T-helper 2 cell treated with Interferon-gamma antibody and Interleukin-4, amounts not matched to agents 5 μg/mL and 100 μg/mL, for 36 hours (primary cell): ENCODE data around the gene NOTCH1.

Experiments used
- DNase-seq: peaks from one replicate; pipeline ENCODE4 v3.0.0; 2021; ENCODE audit warnings: low spot score
- H3K27ac Mint-ChIP-seq: one replicate; pipeline ENCODE4 v1.8.0; 2021; ENCODE audit warnings: mild to moderate bottlenecking, mixed read lengths
- H3K27me3 Mint-ChIP-seq: one replicate; pipeline ENCODE4 v1.8.0; 2021; ENCODE audit warnings: low read depth, mixed read lengths
- H3K36me3 Mint-ChIP-seq: one replicate; pipeline ENCODE4 v1.8.0; 2021; ENCODE audit warnings: low read depth, mixed read lengths
- H3K4me1 Mint-ChIP-seq: one replicate; pipeline ENCODE4 v1.8.0; 2021; ENCODE audit warnings: low read depth, mixed read lengths
- H3K4me3 Mint-ChIP-seq: one replicate; pipeline ENCODE4 v1.8.0; 2022; ENCODE audit warnings: mild to moderate bottlenecking, moderate library complexity, mixed read lengths
- H3K9me3 Mint-ChIP-seq: one replicate; pipeline ENCODE4 v1.8.0; 2021; ENCODE audit warnings: mixed read lengths

Gene NOTCH1

DNA sequence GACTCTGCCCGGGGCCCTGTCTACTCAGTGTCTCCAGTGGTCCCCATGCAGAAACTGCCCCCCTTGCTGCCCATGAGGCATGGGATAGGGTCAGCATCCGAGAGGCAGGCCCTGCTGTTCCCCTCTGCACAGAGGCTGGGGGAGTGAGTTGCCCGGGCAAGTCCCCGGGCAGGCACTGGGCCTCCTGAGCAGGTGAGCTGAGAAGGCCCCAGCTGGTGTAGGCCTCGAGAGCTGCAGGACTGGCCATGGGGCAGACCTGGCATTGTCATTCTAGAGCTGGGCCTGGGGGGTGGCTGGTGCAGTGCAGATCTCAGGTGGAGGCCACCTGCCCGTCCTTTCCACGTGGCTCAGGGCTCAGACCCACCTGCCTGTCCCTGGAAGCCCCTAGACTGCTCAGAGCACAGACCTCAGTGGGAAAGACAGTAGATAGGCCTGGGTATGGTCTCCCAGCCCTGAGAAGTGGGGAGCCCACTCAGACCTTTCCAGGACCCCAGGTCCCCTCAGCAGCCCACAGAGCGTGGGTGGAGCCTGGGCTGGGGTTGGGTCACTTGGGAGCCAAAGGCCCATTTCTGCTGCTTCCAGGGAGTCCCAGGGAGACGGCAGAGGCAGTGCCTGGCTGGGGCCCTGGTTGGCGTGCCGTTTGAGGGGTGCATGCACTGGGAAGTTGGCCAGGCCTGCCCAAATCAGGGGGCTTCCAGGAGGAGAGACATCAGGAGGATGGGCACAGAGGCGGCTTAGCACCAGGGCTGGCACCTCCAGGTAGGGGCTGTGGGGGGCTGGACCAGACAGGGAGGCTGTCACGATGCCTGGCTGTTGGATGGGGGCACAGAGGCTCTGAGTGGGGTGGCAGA, 4.8 kb upstream of the NOTCH1 start:
- H3K36me3 Mint-ChIP-seq = no peaks in the 10 kb centered on the region
- DNase-seq = no peak
- H3K27me3 Mint-ChIP-seq = peaks cover 2% of the 10 kb centered on the region
- no peaks in the 10 kb centered on the region for H3K9me3 Mint-ChIP-seq
- peaks cover 13% of the 10 kb centered on the region for H3K4me1 Mint-ChIP-seq
- no peak overlapping the region for H3K4me3 Mint-ChIP-seq
- H3K27ac Mint-ChIP-seq = no peak overlapping the region

DNA sequence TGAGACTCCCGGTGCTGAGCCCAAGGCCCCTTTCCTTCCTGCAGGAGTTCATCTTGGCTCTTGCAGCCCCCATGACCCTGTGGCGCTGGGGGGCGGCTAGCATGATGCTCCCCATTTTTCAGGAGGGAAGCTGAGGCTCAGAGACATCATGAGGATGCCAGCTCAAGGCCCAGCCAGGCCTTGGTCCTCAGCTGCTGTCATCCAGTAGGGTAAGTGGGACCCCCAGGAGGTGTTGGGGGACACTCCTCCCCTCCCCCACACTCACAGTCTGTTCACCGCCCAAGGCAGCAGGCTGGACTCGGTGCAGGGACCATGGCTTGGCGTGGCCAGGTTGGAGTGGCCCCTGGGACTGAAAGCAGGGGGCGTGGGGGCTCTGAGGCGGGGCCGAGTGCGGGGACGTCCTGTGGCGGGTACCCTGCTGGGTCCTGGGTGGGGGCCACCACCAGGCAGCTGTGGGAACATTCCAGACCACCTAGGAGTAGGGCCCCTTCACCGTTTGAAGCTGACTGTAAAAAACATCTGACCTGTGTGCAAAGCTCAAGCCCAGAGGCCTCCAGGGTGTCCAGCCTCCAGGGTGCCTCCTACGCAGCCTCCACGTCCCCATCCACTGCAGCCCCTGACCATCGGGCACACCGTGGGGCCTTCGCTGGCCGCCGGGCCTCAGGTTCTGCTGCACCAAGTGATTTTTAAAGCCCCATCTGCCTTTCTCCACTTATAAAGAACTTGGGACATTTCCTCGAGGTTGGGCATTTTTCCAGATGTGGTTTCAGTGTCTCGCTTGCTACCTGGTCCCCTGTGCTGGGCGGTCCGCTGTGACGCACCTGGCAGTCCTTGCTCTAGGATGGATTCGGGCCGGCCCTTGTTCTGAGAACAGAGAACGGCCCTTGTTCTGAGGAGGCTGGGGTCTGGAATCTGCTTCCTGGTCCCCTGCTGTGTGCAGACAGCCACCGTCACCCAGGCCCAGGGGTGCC, 3.4 kb upstream of the NOTCH1 start:
- no peaks in the 10 kb centered on the region for H3K36me3 Mint-ChIP-seq
- peaks cover 13% of the 10 kb centered on the region for H3K4me1 Mint-ChIP-seq
- H3K4me3 Mint-ChIP-seq = no peak overlapping the region
- no peak for DNase-seq
- no peak overlapping the region for H3K27ac Mint-ChIP-seq
- H3K9me3 Mint-ChIP-seq = no peaks in the 10 kb centered on the region
- peaks cover 2% of the 10 kb centered on the region for H3K27me3 Mint-ChIP-seq

DNA sequence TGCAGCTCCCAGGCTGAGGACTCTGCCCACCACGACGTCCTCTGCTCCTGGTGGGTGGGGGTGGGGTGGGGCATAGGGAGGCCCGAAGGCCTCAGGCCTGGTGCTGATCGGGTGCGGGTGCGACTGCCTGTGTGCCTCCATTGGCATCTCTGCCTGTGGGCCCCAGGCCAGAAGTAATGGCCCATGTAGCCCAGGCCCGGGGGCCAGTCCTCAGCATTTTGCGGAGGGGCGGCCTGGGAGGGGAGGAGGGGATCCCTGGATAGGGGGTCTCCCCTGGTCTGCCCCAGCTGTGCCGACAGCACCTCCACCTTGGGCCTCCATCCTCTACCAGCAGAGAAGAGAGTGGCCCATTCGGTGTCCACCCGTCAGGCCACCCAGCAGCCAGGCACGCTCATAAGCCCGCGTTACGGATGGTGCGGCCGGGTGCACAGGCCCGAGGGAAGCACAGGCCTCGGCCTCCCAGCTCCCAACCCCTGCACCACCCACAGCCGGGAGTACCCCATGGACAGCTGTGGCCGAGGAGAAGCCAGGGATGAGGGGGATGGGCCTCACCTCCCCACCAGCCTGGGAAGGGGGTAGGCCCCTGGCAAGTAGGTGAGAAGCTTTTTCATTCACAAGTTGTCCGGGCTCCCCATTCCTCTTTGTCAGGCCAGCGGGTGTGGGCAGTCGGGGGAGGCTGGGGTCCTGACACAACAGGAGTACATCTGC, 1.8 kb upstream of the NOTCH1 start:
- no peaks in the 10 kb centered on the region for H3K9me3 Mint-ChIP-seq
- no peak for DNase-seq
- H3K27me3 Mint-ChIP-seq = peaks cover 2% of the 10 kb centered on the region
- peaks cover 8% of the 10 kb centered on the region for H3K36me3 Mint-ChIP-seq
- H3K27ac Mint-ChIP-seq = no peak overlapping the region
- H3K4me3 Mint-ChIP-seq = peak overlapping the region; percentile 80
- peaks cover 19% of the 10 kb centered on the region for H3K4me1 Mint-ChIP-seq

DNA sequence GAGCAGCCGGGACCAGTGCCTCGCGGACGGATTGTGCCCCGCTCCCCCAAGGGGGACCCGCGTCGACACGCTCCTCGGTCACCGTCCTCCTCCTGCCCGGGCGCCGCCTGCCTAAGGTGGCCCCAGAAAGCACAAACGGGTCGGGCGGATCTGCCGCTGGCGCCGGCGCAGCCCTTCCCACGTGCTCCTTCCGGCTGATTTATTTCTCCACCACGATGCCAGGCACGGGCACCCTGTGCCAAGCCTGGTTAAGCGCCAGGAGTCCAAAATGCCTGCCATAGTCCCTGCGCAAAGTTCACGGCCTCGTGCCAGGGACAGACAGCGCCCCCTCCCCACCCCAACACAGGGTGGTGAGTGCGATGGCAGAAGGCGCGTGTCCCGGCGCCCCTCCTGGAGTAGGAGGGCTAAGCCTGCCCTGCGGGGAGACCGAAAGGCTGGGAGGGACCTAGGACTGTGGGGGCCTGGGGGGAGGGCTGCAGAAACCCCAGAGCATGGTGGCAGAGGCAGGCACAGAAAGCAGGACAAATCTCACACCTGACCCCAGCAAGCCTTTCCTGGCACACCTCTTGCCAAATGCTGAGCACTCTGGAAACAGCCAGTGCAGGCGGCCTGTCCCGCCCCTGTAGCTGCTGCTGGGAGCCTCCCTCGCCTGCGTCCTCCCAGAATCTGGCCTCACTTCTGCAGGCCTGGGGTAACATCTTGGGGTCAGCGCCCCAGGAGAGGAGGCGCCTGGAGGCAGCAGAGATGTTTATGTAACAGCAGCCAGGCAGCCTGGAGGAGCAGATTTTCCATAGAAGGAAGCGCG, 1.1 kb upstream of the NOTCH1 start:
- peak overlapping the region; percentile 80 for H3K4me3 Mint-ChIP-seq
- peaks cover 12% of the 10 kb centered on the region for H3K36me3 Mint-ChIP-seq
- peaks cover 2% of the 10 kb centered on the region for H3K27me3 Mint-ChIP-seq
- H3K27ac Mint-ChIP-seq = peak overlapping the region; percentile 84
- H3K9me3 Mint-ChIP-seq = no peaks in the 10 kb centered on the region
- DNase-seq = peak; percentile 49
- peaks cover 13% of the 10 kb centered on the region for H3K4me1 Mint-ChIP-seq

DNA sequence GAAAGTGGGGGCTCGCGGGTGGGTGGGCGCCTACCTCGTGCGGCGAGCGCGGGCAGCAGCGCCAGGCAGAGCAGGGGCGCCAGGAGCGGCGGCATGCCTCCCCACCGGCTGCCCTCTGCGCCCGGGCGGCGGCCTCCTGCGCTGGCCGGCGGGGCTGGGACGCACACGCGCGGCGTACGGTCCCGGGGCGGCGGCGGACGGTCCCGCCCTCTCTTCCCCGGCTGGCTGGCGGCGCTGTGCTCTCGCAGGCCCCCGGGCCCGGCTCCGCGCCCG, 220 bp downstream of the NOTCH1 start:
- no peak for DNase-seq
- no peaks in the 10 kb centered on the region for H3K27me3 Mint-ChIP-seq
- H3K4me3 Mint-ChIP-seq = no peak overlapping the region
- H3K27ac Mint-ChIP-seq = no peak overlapping the region
- H3K4me1 Mint-ChIP-seq = peaks cover 13% of the 10 kb centered on the region
- peaks cover 18% of the 10 kb centered on the region for H3K36me3 Mint-ChIP-seq
- no peaks in the 10 kb centered on the region for H3K9me3 Mint-ChIP-seq

GRCh38 chr9:136544964-136545691, 720 bp downstream of the NOTCH1 start:
- Mint-ChIP-seq H3K9me3 (no peaks in the 10 kb centered on the region), H3K27me3 (no peaks in the 10 kb centered on the region), H3K4me3 (peak overlapping the region; percentile 89), H3K36me3 (peaks cover 23% of the 10 kb centered on the region), H3K27ac (peak overlapping the region; percentile 79), H3K4me1 (peaks cover 18% of the 10 kb centered on the region)
- DNase-seq = peak; percentile 74

- Mint-ChIP-seq H3K27ac (peak overlapping the region; percentile 79), H3K9me3 (no peaks in the 10 kb centered on the region), H3K36me3 (peaks cover 25% of the 10 kb centered on the region), H3K4me1 (peaks cover 23% of the 10 kb centered on the region), H3K27me3 (no peaks in the 10 kb centered on the region), H3K4me3 (peak overlapping the region; percentile 89)
- DNase-seq = peak; percentile 67
Measured at GRCh38 chr9:136544548-136544963, 1.3 kb downstream of the NOTCH1 start.

DNA sequence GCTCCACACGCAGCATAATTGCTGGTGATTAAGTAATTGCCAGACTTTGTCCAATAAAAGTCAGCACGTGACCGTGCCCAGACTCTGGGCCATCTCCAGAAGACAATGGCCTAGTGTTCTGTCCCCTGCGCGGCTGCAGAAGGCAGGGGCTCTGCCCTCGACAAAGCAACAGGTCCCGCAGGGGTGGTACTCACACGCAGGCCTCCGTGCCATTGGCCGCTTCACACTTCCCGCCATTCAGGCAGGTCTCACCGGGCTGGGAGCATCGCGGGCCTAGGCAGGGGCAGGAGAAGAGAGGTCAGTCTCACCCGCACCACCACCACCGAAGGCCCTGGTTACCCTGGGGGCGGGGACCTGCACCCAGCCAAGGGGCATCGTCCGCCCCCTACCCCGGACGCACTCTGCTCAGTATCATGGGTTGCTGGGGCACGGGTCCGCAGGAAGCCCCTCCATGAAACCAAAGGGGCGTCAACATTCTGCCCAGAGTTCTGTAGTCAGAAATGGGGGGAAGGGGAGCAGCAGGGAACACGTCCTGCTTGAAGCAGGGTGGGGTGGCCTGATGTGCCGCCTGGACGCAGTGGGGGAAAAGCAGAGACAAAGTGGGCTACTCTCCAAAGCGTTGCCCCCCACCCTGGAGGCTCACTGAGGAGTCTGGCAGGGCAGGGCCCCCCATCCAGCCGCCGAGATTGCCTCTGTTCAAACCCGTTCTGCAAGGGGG, 1.9 kb downstream of the NOTCH1 start:
- peaks cover 28% of the 10 kb centered on the region for H3K36me3 Mint-ChIP-seq
- H3K9me3 Mint-ChIP-seq = no peaks in the 10 kb centered on the region
- peak overlapping the region; percentile 70 for H3K27ac Mint-ChIP-seq
- H3K4me3 Mint-ChIP-seq = peak overlapping the region; percentile 89
- no peaks in the 10 kb centered on the region for H3K27me3 Mint-ChIP-seq
- no peak for DNase-seq
- H3K4me1 Mint-ChIP-seq = peaks cover 29% of the 10 kb centered on the region

DNA sequence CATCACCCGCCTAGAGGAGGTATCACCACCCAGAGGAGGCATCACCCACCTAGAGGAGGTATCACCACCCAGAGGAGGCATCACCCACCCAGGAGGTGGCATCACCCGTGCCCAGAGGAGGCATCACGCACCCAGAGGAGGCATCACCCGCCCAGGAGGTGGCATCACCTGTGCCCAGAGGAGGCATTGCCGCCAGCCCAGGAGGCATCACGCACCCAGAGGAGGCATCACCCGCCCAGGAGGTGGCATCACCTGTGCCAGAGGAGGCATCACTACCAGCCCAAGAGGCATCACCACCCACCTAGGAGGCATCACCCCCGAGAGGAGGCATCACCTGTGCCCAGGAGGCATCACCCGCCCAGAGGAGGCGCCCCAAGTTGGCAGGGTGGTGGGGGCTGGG, 2.6 kb downstream of the NOTCH1 start:
- H3K36me3 Mint-ChIP-seq = peaks cover 31% of the 10 kb centered on the region
- H3K27ac Mint-ChIP-seq = peak overlapping the region; percentile 26
- H3K4me1 Mint-ChIP-seq = peaks cover 36% of the 10 kb centered on the region
- H3K9me3 Mint-ChIP-seq = no peaks in the 10 kb centered on the region
- DNase-seq = no peak
- no peaks in the 10 kb centered on the region for H3K27me3 Mint-ChIP-seq
- peak overlapping the region; percentile 89 for H3K4me3 Mint-ChIP-seq

- H3K9me3 Mint-ChIP-seq = no peaks in the 10 kb centered on the region
- DNase-seq = no peak
- H3K4me1 Mint-ChIP-seq = peaks cover 36% of the 10 kb centered on the region
- H3K4me3 Mint-ChIP-seq = peak overlapping the region; percentile 89
- H3K27me3 Mint-ChIP-seq = no peaks in the 10 kb centered on the region
- peaks cover 31% of the 10 kb centered on the region for H3K36me3 Mint-ChIP-seq
- H3K27ac Mint-ChIP-seq = peak overlapping the region; percentile 10
Measured at GRCh38 chr9:136542241-136543040, 3.4 kb downstream of the NOTCH1 start.

GRCh38 chr9:136541709-136542108, 4.1 kb downstream of the NOTCH1 start:
- Mint-ChIP-seq H3K36me3 (peaks cover 34% of the 10 kb centered on the region), H3K9me3 (no peaks in the 10 kb centered on the region), H3K27me3 (no peaks in the 10 kb centered on the region), H3K4me1 (peaks cover 38% of the 10 kb centered on the region), H3K27ac (no peak overlapping the region), H3K4me3 (peak overlapping the region; percentile 24)
- DNase-seq = no peak

GRCh38 chr9:136541179-136541578, 4.7 kb downstream of the NOTCH1 start:
- Mint-ChIP-seq H3K4me1 (peaks cover 38% of the 10 kb centered on the region), H3K36me3 (peaks cover 34% of the 10 kb centered on the region), H3K27me3 (no peaks in the 10 kb centered on the region), H3K9me3 (no peaks in the 10 kb centered on the region), H3K4me3 (peak overlapping the region; percentile 15), H3K27ac (peak overlapping the region; percentile 49)
- no peak for DNase-seq
